Right ventricle myocardium superior (tissue), 1 donor: ENCODE measurements around the gene XRCC4. TPM values are rescaled to one million over a fixed set of nuclear protein-coding genes. Genes with fewer than 3 reads are reported as not detected.
"Not testable (repeated sequence)": the region's sequence is repeated elsewhere in the genome, so short reads cannot be mapped to it uniquely, and the experiment has no call there.

Source experiments
- ATAC-seq: fragments of 200-7000 bp; cut with Tn5 transposase; one replicate; pipeline ENCODE4 v1.9.1; 2020; ENCODE audit warnings: mild to moderate bottlenecking; ENCODE audit not compliant: poor library complexity
- DNase-seq: peaks from one replicate; pipeline ENCODE4 v3.0.0-alpha.2; 2020
- intact Hi-C: fragments of 100-400 bp; cut with DNase I; formaldehyde crosslinking; loops from one replicate; pipeline ENCODE4 v1.11.2; 2022
- total RNA-seq: library from RNA; stranded (reverse); fragmentation: NEBNext Ultra II Directional; extraction: Animal tissue kit (Norgen Biotek cat#: 25700); gene quantifications from one replicate; pipeline ENCODE4 v1.2.1, GENCODE V29; 2021
- donor health status: DM: no; HTN: yes; CAD: no; lungs with severe emphysema.

The XRCC4 gene
- total RNA-seq, 1 donor from 2014 or later = 4.8 TPM

- ATAC-seq = no peak
- DNase-seq = no peak
- intact Hi-C loops = no loop called here
These were observed 167.2 kb downstream of the XRCC4 start for GRCh38 chr5:83244516-83244915.

DNA sequence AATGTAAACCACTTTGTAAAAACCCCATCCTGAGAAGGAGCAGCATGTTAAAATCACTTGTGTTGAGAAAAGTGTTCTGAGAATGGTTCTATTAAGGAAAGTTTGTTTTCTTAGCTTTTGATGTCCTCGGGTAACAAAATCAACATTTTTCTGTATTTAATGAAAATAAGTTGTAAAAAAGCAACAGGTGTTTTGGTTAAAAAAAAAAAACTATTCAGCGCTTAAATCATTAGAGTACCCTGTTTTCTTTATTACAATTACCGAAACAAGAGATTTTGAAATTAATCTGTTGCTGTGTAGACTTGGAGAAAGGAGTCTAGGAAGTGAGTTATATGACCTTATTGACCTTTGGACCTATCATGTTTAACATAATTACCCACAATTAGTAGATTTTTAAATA is 167.7 kb downstream of the XRCC4 start:
- intact Hi-C loops = no loop called here
- DNase-seq = no peak
- ATAC-seq = no peak

DNA sequence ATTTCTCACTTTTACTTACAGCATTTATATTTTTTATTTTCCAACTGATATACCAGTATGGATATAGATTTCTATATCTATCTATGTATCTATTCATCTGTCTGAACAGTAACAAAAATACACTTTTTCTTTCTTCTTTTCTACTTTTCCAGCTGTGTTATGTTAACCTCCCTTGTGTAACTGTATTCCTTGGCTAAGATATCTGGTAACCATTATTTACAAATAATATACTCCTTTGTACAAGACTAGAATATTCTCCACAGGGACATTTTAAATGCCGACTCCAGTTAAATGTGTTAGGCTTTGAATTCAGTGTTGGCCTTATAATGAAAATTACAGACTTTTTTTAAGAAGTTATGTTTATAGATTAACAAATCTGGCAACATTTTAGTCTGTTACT is 168.7 kb downstream of the XRCC4 start:
- intact Hi-C loops = no loop called here
- ATAC-seq (no peak), DNase-seq (no peak)

DNA sequence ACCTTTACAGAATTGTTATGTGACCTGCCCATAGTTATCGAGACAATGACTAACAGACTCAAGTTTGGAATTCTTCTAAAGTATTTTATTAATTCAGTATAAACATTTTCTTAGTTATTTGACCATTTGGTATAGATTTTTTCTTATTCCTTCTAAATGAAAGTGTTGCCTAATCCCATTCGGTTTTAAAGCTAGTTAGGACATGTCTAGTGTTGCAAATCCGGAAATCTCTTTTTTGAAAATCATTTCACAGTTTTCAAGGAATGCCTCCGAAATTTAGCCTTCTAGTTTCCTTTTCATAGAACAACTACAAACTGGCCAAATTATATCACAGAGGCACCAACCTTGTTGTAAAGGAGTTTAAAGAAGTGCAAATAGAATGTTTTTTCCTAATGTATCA is 171.8 kb downstream of the XRCC4 start:
- DNase-seq (no peak), ATAC-seq (no peak)
- intact Hi-C loops = no loop called here

GRCh38 chr5:83251849-83252248 is 174.5 kb downstream of the XRCC4 start:
- ATAC-seq = no peak
- intact Hi-C loops = no loop called here
- no peak for DNase-seq

DNA sequence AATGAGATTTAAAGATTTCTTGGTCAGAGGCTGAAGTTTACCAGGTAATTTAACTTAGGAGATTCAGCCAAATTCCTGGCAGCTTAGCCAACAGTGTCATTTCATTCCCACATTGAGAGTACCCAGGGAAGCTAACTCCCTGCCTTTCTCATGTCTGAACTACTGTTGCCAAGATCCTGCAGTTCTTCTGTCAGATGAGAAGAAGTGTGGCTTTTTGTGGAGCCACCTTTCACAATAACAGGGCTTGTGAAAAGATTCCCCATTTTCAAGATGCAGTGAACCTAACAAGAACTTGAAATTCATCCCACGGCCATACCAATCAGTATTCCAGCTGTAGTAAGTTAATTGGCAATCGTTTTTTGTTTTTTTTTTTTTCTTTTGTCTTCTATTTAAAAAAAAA is 176.4 kb downstream of the XRCC4 start:
- intact Hi-C loops = no loop called here

GRCh38 chr5:83255268-83255667 is 177.9 kb downstream of the XRCC4 start:
- intact Hi-C loops = no loop called here
- DNase-seq (no peak), ATAC-seq (no peak)

More for the DNA sequence above, 176.4 kb downstream of the XRCC4 start:
- ATAC-seq = peak; percentile 38
- DNase-seq = no peak

GRCh38 chr5:83256091-83256780 is 178.9 kb downstream of the XRCC4 start:
- ATAC-seq = no peak
- DNase-seq = no peak
- intact Hi-C loops = no loop called here

DNA sequence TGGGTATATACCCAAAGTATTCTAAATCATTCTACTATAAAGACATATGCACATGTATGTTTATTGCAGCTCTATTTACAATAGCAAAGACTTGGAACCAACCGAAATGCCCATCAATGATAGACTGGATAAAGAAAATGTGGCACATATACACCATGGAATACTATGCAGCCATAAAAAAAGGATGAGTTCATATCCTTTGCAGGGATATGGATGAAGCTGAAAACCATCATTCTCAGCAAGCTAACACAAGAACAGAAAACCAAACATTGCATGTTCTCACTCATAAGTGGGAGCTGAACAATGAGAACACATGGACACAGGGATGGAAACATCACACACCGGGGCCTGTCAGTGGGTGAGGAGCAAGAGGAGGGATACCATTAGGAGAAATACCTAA is 180.3 kb downstream of the XRCC4 start:
- intact Hi-C loops, ATAC-seq: not testable (repeated sequence)
- DNase-seq = peak; percentile 29

GRCh38 chr5:83265318-83265717 is 188.0 kb downstream of the XRCC4 start:
- intact Hi-C loops = no loop called here
- DNase-seq (no peak), ATAC-seq (no peak)

DNA sequence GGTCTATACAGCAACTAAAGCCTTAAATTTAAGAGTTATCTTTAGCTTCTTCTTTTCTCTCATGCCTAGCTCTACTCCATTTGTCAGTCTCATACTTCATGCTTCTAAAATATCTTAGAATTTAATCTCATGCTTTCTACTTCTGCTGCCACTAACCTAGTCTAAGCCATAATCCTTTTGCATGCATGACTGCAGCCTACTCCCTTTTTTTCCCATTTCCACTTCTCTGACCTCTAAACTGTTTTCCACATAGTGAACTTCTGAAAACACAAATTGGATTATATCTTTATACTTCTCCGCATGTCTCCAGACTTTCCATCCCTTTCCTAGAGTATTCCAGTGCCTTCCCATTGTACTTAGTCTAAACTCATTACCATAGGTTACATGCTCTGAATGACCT is 193.0 kb downstream of the XRCC4 start:
- no peak for DNase-seq
- intact Hi-C loops = no loop called here
- ATAC-seq = no peak

GRCh38 chr5:83277154-83277553 is 199.8 kb downstream of the XRCC4 start:
- ATAC-seq (peak; percentile 95), DNase-seq (peak; percentile 48)
- intact Hi-C loops = no loop called here

GRCh38 chr5:83277953-83278352 is 200.6 kb downstream of the XRCC4 start:
- ATAC-seq (no peak), DNase-seq (no peak)
- intact Hi-C loops = no loop called here

- DNase-seq = no peak
- ATAC-seq = no peak
- intact Hi-C loops = no loop called here
These were observed 203.8 kb downstream of the XRCC4 start for GRCh38 chr5:83281176-83281575.

GRCh38 chr5:83281658-83282057 is 204.3 kb downstream of the XRCC4 start:
- ATAC-seq (no peak), DNase-seq (no peak)
- intact Hi-C loops = no loop called here

- no peak for ATAC-seq
- DNase-seq = no peak
- intact Hi-C loops = no loop called here
These were observed 206.4 kb downstream of the XRCC4 start for GRCh38 chr5:83283761-83284160.

GRCh38 chr5:83285661-83286398 is 208.5 kb downstream of the XRCC4 start:
- intact Hi-C loops = no loop called here
- no peak for DNase-seq
- ATAC-seq = no peak

- DNase-seq (no peak), ATAC-seq (no peak)
- intact Hi-C loops = no loop called here
These were observed 216.9 kb downstream of the XRCC4 start for GRCh38 chr5:83294246-83294645.

DNA sequence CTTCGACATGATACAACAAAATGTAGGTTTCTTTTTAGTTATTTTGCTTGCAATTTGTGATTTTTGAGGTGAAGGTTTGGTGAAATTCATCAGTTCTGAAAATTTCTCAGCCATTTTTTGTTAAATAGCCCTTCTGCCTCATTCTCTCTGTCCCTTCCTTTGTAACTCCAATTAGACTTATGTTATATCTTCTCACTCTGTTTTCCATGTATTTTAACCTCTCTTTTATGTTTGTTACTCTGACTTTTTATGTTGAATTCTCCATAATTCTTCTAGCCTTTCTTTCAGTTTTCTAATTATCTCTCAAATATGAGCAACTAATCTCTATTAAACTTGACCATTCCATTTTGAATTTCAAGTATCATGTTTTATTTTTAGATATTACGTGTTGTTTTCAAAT is 222.0 kb downstream of the XRCC4 start:
- ATAC-seq = no peak
- intact Hi-C loops = no loop called here
- DNase-seq = no peak

GRCh38 chr5:83306572-83307241 is 229.4 kb downstream of the XRCC4 start:
- intact Hi-C loops = no loop called here

More at GRCh38 chr5:83306572-83307241, 229.4 kb downstream of the XRCC4 start:
- ATAC-seq (peak; percentile 92), DNase-seq (peak; percentile 41)
